SK-N-SH treated with all-trans-retinoic acid at 6 μM for 48 hours (cell line): Measurements from ENCODE around the gene MTHFD1.

Experiments
- ATAC-seq: fragments of 200-7000 bp; cut with Tn5 transposase; 3 replicates; pipeline ENCODE4 v1.9.1; 2020; ENCODE audit warnings: mild to moderate bottlenecking, moderate library complexity
- BACH2 ChIP-seq: fragments of 250-450 bp; sonication (Bioruptor Pico); IDR thresholded peaks from 2 replicates; pipeline ENCODE4 v1.9.0; 2021; ENCODE audit warnings: mild to moderate bottlenecking, borderline replicate concordance
- CSDC2 ChIP-seq: fragments of 250-450 bp; sonication (Bioruptor Pico); IDR thresholded peaks from 2 replicates; pipeline ENCODE4 v1.5.0; 2020; ENCODE audit warnings: mild to moderate bottlenecking, moderate library complexity
- ESRRG ChIP-seq: fragments of 250-450 bp; sonication (Bioruptor Pico); IDR thresholded peaks from 2 replicates; pipeline ENCODE4 v1.6.1; 2021; ENCODE audit warnings: mild to moderate bottlenecking
- GLIS3 ChIP-seq: fragments of 250-450 bp; sonication (Bioruptor Pico); IDR thresholded peaks from 2 replicates; pipeline ENCODE4 v1.5.0; 2020; ENCODE audit warnings: mild to moderate bottlenecking, moderate library complexity
- ISL1 ChIP-seq: fragments of 250-450 bp; sonication (Bioruptor Pico); IDR thresholded peaks from 2 replicates; pipeline ENCODE4 v2.1.2; 2022; ENCODE audit warnings: mild to moderate bottlenecking, moderate library complexity
- OSR1 ChIP-seq: fragments of 250-450 bp; sonication (Bioruptor Pico); IDR thresholded peaks from 2 replicates; pipeline ENCODE4 v1.8.0; 2022; ENCODE audit warnings: moderate library complexity, mild to moderate bottlenecking, inconsistent platforms
- POU6F1 ChIP-seq: fragments of 250-450 bp; sonication (Bioruptor Pico); IDR thresholded peaks from 2 replicates; pipeline ENCODE4 v1.8.0; 2021; ENCODE audit warnings: low read depth, mild to moderate bottlenecking, moderate library complexity, borderline replicate concordance
- PPARA ChIP-seq: fragments of 250-450 bp; sonication (Bioruptor Pico); IDR thresholded peaks from 2 replicates; pipeline ENCODE4 v1.5.0; 2020; ENCODE audit warnings: mild to moderate bottlenecking, borderline replicate concordance
- RARB ChIP-seq: fragments of 250-450 bp; sonication (Bioruptor Pico); IDR thresholded peaks from 2 replicates; pipeline ENCODE4 v1.8.0; 2021; ENCODE audit warnings: mild to moderate bottlenecking, moderate library complexity
- SNAI2 ChIP-seq: fragments of 250-450 bp; sonication (Bioruptor Pico); IDR thresholded peaks from 2 replicates; pipeline ENCODE4 v1.5.0; 2020; ENCODE audit warnings: mild to moderate bottlenecking, moderate library complexity
- TCF4 ChIP-seq: fragments of 250-450 bp; sonication (Bioruptor Pico); IDR thresholded peaks from 2 replicates; pipeline ENCODE4 v1.8.0; 2021; ENCODE audit warnings: mild to moderate bottlenecking, moderate library complexity, borderline replicate concordance
- TOX ChIP-seq: fragments of 250-450 bp; sonication (Bioruptor Pico); IDR thresholded peaks from 2 replicates; pipeline ENCODE4 v1.8.0; 2021; ENCODE audit warnings: mild to moderate bottlenecking, moderate library complexity, borderline replicate concordance
- ZFP3 ChIP-seq: fragments of 250-450 bp; sonication (Bioruptor Pico); IDR thresholded peaks from 2 replicates; pipeline ENCODE4 v1.5.0; 2020; ENCODE audit warnings: mild to moderate bottlenecking, moderate library complexity
- ZFP30 ChIP-seq: fragments of 450-650 bp; formaldehyde crosslinking; IDR thresholded peaks from 2 replicates; pipeline ENCODE4 v1.5.0; 2022; ENCODE audit warnings: mild to moderate bottlenecking, moderate library complexity
- ZNF565 ChIP-seq: fragments of 450-650 bp; formaldehyde crosslinking; conservative IDR thresholded peaks from 2 replicates; pipeline ENCODE4 v1.5.0; 2020; ENCODE audit warnings: low read depth, mild to moderate bottlenecking, moderate library complexity
- ZNF70 ChIP-seq: fragments of 450-650 bp; formaldehyde crosslinking; IDR thresholded peaks from 2 replicates; pipeline ENCODE4 v1.5.0; 2020; ENCODE audit warnings: mild to moderate bottlenecking, moderate library complexity
- ZNF8 ChIP-seq: fragments of 450-650 bp; formaldehyde crosslinking; IDR thresholded peaks from 2 replicates; pipeline ENCODE4 v1.5.0; 2020; ENCODE audit warnings: mild to moderate bottlenecking, moderate library complexity
- TF ChIP-seq, protein P1 (sequence below): fragments of 250-450 bp; sonication (Bioruptor Pico); IDR thresholded peaks from 2 replicates; pipeline ENCODE4 v1.5.1; 2021; ENCODE audit warnings: mild to moderate bottlenecking, moderate library complexity
- TF ChIP-seq, protein P2 (sequence below): fragments of 250-450 bp; sonication (Bioruptor Pico); IDR thresholded peaks from 2 replicates; pipeline ENCODE4 v1.5.0; 2020; ENCODE audit warnings: mild to moderate bottlenecking, moderate library complexity
- TF ChIP-seq, protein P3 (sequence below): fragments of 250-450 bp; sonication (Bioruptor Pico); IDR thresholded peaks from 2 replicates; pipeline ENCODE4 v1.5.1; 2020; ENCODE audit warnings: low read depth, mild to moderate bottlenecking, moderate library complexity

MTHFD1 gene

DNA sequence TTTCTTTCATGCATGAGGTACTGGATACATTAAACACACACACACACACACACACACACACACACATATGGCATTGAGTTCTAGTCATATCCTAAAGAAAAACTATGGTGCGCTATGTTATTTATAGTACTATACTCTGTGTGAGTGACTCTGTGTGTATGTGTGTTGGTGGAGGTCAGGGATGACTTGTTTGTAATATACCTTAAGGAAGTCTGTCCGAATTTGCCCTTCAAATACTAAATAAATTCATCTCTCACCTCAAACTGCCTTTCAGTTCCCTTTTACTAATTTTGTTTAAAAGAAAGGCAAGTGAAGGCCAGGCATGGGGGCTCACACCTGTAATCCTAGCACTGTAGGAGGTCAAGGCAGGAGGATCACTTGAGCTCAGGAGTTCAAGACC is 75.0 kb downstream of the MTHFD1 start:
- TF ChIP-seq TOX (CRISPR knock-in tag) (no peak), TCF4 (CRISPR knock-in tag) (no peak), ZFP30 (CRISPR knock-in tag) (no peak), PPARA (no peak), ISL1 (no peak), ZFP3 (CRISPR knock-in tag) (no peak), ESRRG (CRISPR knock-in tag) (no peak), POU6F1 (no peak), SNAI2 (CRISPR knock-in tag) (no peak), OSR1 (no peak), ZNF70 (no peak), BACH2 (CRISPR knock-in tag) (no peak), CSDC2 (CRISPR knock-in tag) (no peak), RARB (CRISPR knock-in tag) (no peak)
- TF ChIP-seq, protein P1, sequence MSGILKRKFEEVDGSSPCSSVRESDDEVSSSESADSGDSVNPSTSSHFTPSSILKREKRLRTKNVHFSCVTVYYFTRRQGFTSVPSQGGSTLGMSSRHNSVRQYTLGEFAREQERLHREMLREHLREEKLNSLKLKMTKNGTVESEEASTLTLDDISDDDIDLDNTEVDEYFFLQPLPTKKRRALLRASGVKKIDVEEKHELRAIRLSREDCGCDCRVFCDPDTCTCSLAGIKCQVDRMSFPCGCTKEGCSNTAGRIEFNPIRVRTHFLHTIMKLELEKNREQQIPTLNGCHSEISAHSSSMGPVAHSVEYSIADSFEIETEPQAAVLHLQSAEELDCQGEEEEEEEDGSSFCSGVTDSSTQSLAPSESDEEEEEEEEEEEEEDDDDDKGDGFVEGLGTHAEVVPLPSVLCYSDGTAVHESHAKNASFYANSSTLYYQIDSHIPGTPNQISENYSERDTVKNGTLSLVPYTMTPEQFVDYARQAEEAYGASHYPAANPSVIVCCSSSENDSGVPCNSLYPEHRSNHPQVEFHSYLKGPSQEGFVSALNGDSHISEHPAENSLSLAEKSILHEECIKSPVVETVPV (CRISPR knock-in tag), result no peak
- TF ChIP-seq, protein P2, sequence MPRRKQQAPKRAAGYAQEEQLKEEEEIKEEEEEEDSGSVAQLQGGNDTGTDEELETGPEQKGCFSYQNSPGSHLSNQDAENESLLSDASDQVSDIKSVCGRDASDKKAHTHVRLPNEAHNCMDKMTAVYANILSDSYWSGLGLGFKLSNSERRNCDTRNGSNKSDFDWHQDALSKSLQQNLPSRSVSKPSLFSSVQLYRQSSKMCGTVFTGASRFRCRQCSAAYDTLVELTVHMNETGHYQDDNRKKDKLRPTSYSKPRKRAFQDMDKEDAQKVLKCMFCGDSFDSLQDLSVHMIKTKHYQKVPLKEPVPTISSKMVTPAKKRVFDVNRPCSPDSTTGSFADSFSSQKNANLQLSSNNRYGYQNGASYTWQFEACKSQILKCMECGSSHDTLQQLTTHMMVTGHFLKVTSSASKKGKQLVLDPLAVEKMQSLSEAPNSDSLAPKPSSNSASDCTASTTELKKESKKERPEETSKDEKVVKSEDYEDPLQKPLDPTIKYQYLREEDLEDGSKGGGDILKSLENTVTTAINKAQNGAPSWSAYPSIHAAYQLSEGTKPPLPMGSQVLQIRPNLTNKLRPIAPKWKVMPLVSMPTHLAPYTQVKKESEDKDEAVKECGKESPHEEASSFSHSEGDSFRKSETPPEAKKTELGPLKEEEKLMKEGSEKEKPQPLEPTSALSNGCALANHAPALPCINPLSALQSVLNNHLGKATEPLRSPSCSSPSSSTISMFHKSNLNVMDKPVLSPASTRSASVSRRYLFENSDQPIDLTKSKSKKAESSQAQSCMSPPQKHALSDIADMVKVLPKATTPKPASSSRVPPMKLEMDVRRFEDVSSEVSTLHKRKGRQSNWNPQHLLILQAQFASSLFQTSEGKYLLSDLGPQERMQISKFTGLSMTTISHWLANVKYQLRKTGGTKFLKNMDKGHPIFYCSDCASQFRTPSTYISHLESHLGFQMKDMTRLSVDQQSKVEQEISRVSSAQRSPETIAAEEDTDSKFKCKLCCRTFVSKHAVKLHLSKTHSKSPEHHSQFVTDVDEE (CRISPR knock-in tag), result no peak
- TF ChIP-seq, protein P3, sequence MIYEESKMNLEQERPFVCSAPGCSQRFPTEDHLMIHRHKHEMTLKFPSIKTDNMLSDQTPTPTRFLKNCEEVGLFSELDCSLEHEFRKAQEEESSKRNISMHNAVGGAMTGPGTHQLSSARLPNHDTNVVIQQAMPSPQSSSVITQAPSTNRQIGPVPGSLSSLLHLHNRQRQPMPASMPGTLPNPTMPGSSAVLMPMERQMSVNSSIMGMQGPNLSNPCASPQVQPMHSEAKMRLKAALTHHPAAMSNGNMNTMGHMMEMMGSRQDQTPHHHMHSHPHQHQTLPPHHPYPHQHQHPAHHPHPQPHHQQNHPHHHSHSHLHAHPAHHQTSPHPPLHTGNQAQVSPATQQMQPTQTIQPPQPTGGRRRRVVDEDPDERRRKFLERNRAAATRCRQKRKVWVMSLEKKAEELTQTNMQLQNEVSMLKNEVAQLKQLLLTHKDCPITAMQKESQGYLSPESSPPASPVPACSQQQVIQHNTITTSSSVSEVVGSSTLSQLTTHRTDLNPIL (CRISPR knock-in tag), result no peak
- no peak for ATAC-seq

DNA sequence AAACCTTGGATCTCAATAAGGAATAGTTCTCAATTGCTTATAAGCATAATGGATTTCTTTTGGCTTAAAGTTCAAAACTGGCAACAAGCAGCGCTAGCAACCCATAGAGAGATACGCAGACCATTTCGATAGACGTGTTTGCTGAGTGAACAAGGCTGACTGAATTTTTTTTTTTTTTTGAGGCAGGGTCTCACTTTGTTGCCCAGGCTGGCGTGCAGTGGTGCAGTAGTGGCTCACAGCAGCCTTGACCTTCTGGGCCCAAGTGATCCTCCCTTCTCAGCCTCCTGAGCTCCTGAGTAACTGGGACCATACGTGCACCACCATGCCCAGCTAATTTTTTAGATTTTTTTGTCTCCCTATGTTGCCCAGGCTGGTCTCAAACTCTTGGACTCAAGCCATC is 75.7 kb downstream of the MTHFD1 start:
- ATAC-seq, result no peak

GRCh38 chr14:64464651-64465050 is 76.5 kb downstream of the MTHFD1 start:
- no peak for ATAC-seq
- TF ChIP-seq, protein P1 (CRISPR knock-in tag), result no peak
- no peak for TF ChIP-seq CSDC2 (CRISPR knock-in tag)
- no peak for TF ChIP-seq BACH2 (CRISPR knock-in tag)
- no peak for TF ChIP-seq ZNF70
- no peak for TF ChIP-seq TOX (CRISPR knock-in tag)
- TF ChIP-seq, protein P2 (CRISPR knock-in tag), result no peak
- TF ChIP-seq ZNF8, result no peak
- no peak for TF ChIP-seq PPARA
- no peak for TF ChIP-seq GLIS3
- TF ChIP-seq ZFP3 (CRISPR knock-in tag), result no peak
- no peak for TF ChIP-seq ZNF565
- TF ChIP-seq TCF4 (CRISPR knock-in tag), result no peak

More for the DNA sequence above, 75.7 kb downstream of the MTHFD1 start:
- TF ChIP-seq ZNF70, result no peak
- TF ChIP-seq ZNF8, result no peak
- TF ChIP-seq, all 23 proteins: peak for 0
